Measurements from ENCODE around the gene EFCAB6. TPM values are rescaled to one million over a fixed set of nuclear protein-coding genes. Genes with fewer than 3 reads are reported as not detected.

Gene EFCAB6
- total and polyA plus RNA-seq, 2 of the 13 experiments (the other 11 are each of a cell fraction or from before 2014, with no cell fraction given), result not detected

GRCh38 chr22:43569111-43569510 is 243.0 kb downstream of the EFCAB6 start:
- no peak for ATAC-seq
- ChIA-PET POLR2A (no interaction called here), CTCF (ENCODE audit: low intra/inter-chr PET ratio, low total read pairs) (no interaction called here)
- FAIRE-seq, result no peak
- Histone ChIP-seq H3K27me3 (ENCODE audit: control insufficient read depth in 1 of 2, insufficient read depth in 2 of 2, low read length in 2 of 2) (peaks cover 2 to 15% of the 10 kb centered on the region in 2 experiments; a peak in 2 of 5 replicates), H3K4me2 (ENCODE audit: low read depth, low read length) (no peak overlapping the region), H2AFZ (ENCODE audit: low read length) (no peak overlapping the region), H3K79me2 (ENCODE audit: insufficient read depth, low read length) (no peaks in the 10 kb centered on the region), H3K9me3 (ENCODE audit: low read length) (no peaks in the 10 kb centered on the region), H3K4me3 (replicated peaks in 1 of 3; ENCODE audit: insufficient read depth in 1 of 3, low read depth in 2 of 3, low read length in 3 of 3) (no peak overlapping the region), H3K4me1 (ENCODE audit: insufficient read depth, low read length) (no peaks in the 10 kb centered on the region), H4K20me1 (ENCODE audit: insufficient read depth, low read length) (no peaks in the 10 kb centered on the region), H3K9ac (ENCODE audit: insufficient read depth, low read depth, low read length) (no peak overlapping the region), H3K36me3 (replicated peaks in 1 of 2; ENCODE audit: control insufficient read depth in 1 of 2, insufficient read depth in 2 of 2, low read length in 2 of 2) (no peaks in the 10 kb centered on the region), H3K27ac (ENCODE audit: extremely low read length, insufficient read depth, low read length) (no peak overlapping the region)
- no peak for TF ChIP-seq ZSCAN22 (CRISPR knock-in tag; IDR thresholded peaks at IDR 0.05)
- in situ Hi-C loops (cut with HindIII; ENCODE audit: extremely low pct_ligation_motif_present, low pct_unique_long_range_greater_than_20kb), result no loop called here
- WGBS (ENCODE audit: low lambda C conversion rate), result 39% methylated on average over 5 of the region's 6 CpGs
- no TSS peak for BruUV-seq (replicated peaks)
- intact Hi-C loops (cut with micrococcal nuclease; ENCODE audit: unreplicated experiment), result no loop called here
- DNase-seq (ENCODE audit: low spot score), result no peak

- Histone ChIP-seq H3K36me3 (replicated peaks in 1 of 2; ENCODE audit: control insufficient read depth in 1 of 2, insufficient read depth in 2 of 2, low read length in 2 of 2) (no peaks in the 10 kb centered on the region), H3K9ac (ENCODE audit: insufficient read depth, low read depth, low read length) (no peak overlapping the region), H3K4me3 (replicated peaks in 1 of 3; ENCODE audit: insufficient read depth in 1 of 3, low read depth in 2 of 3, low read length in 3 of 3) (no peak overlapping the region), H3K4me2 (ENCODE audit: low read depth, low read length) (no peak overlapping the region), H3K4me1 (ENCODE audit: insufficient read depth, low read length) (no peaks in the 10 kb centered on the region), H3K27me3 (ENCODE audit: control insufficient read depth in 1 of 2, insufficient read depth in 2 of 2, low read length in 2 of 2) (peaks cover 2 to 13% of the 10 kb centered on the region in 2 experiments; a peak in 2 of 5 replicates), H4K20me1 (ENCODE audit: insufficient read depth, low read length) (no peaks in the 10 kb centered on the region), H3K9me3 (ENCODE audit: low read length) (no peaks in the 10 kb centered on the region), H2AFZ (ENCODE audit: low read length) (no peak overlapping the region), H3K27ac (ENCODE audit: extremely low read length, insufficient read depth, low read length) (no peak overlapping the region), H3K79me2 (ENCODE audit: insufficient read depth, low read length) (no peaks in the 10 kb centered on the region)
- CTCF ChIA-PET (ENCODE audit: low intra/inter-chr PET ratio, low total read pairs), result no interaction called here
- POLR2A ChIA-PET, result no interaction called here
- no peak for DNase-seq (ENCODE audit: low spot score)
- in situ Hi-C loops (cut with HindIII; ENCODE audit: extremely low pct_ligation_motif_present, low pct_unique_long_range_greater_than_20kb), result no loop called here
- BruUV-seq (replicated peaks), result no TSS peak
- no peak for FAIRE-seq
- no peak for ATAC-seq
- TF ChIP-seq SMAD9 (CRISPR knock-in tag; IDR thresholded peaks at IDR 0.05) (no peak), HNRNPH1 (optimal IDR thresholded peaks at IDR 0.05; ENCODE audit: low read depth, low read length) (no peak), KLF12 (CRISPR knock-in tag; IDR thresholded peaks at IDR 0.05; ENCODE audit: borderline replicate concordance) (no peak), ZSCAN29 (CRISPR knock-in tag; conservative IDR thresholded peaks at IDR 0.05) (no peak), ONECUT2 (CRISPR knock-in tag; IDR thresholded peaks at IDR 0.05) (no peak), FOXM1 (CRISPR knock-in tag; IDR thresholded peaks at IDR 0.05) (no peak), RARA (CRISPR knock-in tag; IDR thresholded peaks at IDR 0.05) (no peak), THAP8 (CRISPR knock-in tag; IDR thresholded peaks at IDR 0.05; ENCODE audit: borderline replicate concordance) (no peak)
- intact Hi-C loops (cut with micrococcal nuclease; ENCODE audit: unreplicated experiment), result no loop called here
- WGBS (ENCODE audit: low lambda C conversion rate), result 42% methylated on average over 7 of the region's 8 CpGs
Measured at GRCh38 chr22:43567691-43568324, 244.3 kb downstream of the EFCAB6 start.

Data from HepG2 (cell line).